IPS-18c (cell line): ENCODE data around the gene TTC23.

ENCODE experiments used
- H3K4me3 ChIP-seq: 2 replicates; pipeline ENCODE4 v1.7.0; 2013; ENCODE audit warnings: low read depth, mild to moderate bottlenecking, low read length, moderate library complexity; ENCODE audit not compliant: insufficient read depth
- H3K9me3 ChIP-seq: one replicate; pipeline ENCODE4 v1.6.1; 2013; ENCODE audit warnings: mild to moderate bottlenecking, low read length, moderate library complexity; ENCODE audit not compliant: control insufficient read depth, insufficient read depth

The TTC23 gene

GRCh38 chr15:99177679-99178078 is 71.7 kb downstream of the TTC23 start:
- Histone ChIP-seq H3K9me3 (no peaks in the 10 kb centered on the region), H3K4me3 (no peak overlapping the region)

GRCh38 chr15:99176757-99177156 is 72.6 kb downstream of the TTC23 start:
- Histone ChIP-seq H3K4me3 (no peak overlapping the region), H3K9me3 (no peaks in the 10 kb centered on the region)

GRCh38 chr15:99174567-99175395 is 74.6 kb downstream of the TTC23 start:
- Histone ChIP-seq H3K4me3 (no peak overlapping the region), H3K9me3 (no peaks in the 10 kb centered on the region)

GRCh38 chr15:99172989-99173388 is 76.4 kb downstream of the TTC23 start:
- H3K9me3 ChIP-seq = no peaks in the 10 kb centered on the region
- no peak overlapping the region for H3K4me3 ChIP-seq

GRCh38 chr15:99172171-99172570 is 77.2 kb downstream of the TTC23 start:
- Histone ChIP-seq H3K9me3 (no peaks in the 10 kb centered on the region), H3K4me3 (no peak overlapping the region)

- H3K4me3 ChIP-seq = no peak overlapping the region
Measured at GRCh38 chr15:99170476-99171065, 78.8 kb downstream of the TTC23 start.

GRCh38 chr15:99169769-99170311 is 79.5 kb downstream of the TTC23 start:
- no peak overlapping the region for H3K4me3 ChIP-seq
- no peaks in the 10 kb centered on the region for H3K9me3 ChIP-seq

More at GRCh38 chr15:99170476-99171065, 78.8 kb downstream of the TTC23 start:
- H3K9me3 ChIP-seq = no peaks in the 10 kb centered on the region

GRCh38 chr15:99168601-99169580 is 80.5 kb downstream of the TTC23 start:
- no peak overlapping the region for H3K4me3 ChIP-seq
- no peaks in the 10 kb centered on the region for H3K9me3 ChIP-seq

GRCh38 chr15:99167640-99168039 is 81.7 kb downstream of the TTC23 start:
- H3K9me3 ChIP-seq = no peaks in the 10 kb centered on the region
- H3K4me3 ChIP-seq = no peak overlapping the region

- H3K9me3 ChIP-seq = no peaks in the 10 kb centered on the region
Measured at GRCh38 chr15:99167201-99167600, 82.2 kb downstream of the TTC23 start.

GRCh38 chr15:99165956-99166689 is 83.3 kb downstream of the TTC23 start:
- no peaks in the 10 kb centered on the region for H3K9me3 ChIP-seq
- no peak overlapping the region for H3K4me3 ChIP-seq

More at GRCh38 chr15:99167201-99167600, 82.2 kb downstream of the TTC23 start:
- no peak overlapping the region for H3K4me3 ChIP-seq

- no peaks in the 10 kb centered on the region for H3K9me3 ChIP-seq
- no peak overlapping the region for H3K4me3 ChIP-seq
Measured at GRCh38 chr15:99165020-99165790, 84.2 kb downstream of the TTC23 start.

- Histone ChIP-seq H3K4me3 (no peak overlapping the region), H3K9me3 (no peaks in the 10 kb centered on the region)
Measured at GRCh38 chr15:99164119-99164518, 85.3 kb downstream of the TTC23 start.

GRCh38 chr15:99163271-99164062 is 85.9 kb downstream of the TTC23 start:
- H3K9me3 ChIP-seq = no peaks in the 10 kb centered on the region
- no peak overlapping the region for H3K4me3 ChIP-seq

GRCh38 chr15:99158626-99159412 is 90.6 kb downstream of the TTC23 start:
- Histone ChIP-seq H3K4me3 (no peak overlapping the region), H3K9me3 (no peaks in the 10 kb centered on the region)
